Measurements from ENCODE around the gene RGL4.

DNA sequence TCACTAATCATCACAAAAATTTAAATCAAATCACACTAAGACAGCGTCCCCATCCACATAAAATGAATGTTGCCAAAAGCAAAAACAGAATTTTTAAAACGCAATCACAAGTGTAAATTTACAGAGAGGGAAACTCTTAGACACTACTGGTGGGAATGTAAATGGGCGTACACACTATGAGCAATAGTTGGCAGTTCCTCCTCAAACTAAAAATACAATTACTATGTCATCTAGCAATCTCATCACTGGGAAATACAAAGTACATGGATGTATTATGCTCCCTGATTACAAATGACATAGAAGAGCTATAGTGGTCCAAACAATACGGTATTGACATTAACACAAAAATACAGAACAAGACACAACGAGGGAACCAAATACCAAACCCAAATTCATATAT is 8.7 kb upstream of the RGL4 start:
- TF ChIP-seq, protein P1, sequence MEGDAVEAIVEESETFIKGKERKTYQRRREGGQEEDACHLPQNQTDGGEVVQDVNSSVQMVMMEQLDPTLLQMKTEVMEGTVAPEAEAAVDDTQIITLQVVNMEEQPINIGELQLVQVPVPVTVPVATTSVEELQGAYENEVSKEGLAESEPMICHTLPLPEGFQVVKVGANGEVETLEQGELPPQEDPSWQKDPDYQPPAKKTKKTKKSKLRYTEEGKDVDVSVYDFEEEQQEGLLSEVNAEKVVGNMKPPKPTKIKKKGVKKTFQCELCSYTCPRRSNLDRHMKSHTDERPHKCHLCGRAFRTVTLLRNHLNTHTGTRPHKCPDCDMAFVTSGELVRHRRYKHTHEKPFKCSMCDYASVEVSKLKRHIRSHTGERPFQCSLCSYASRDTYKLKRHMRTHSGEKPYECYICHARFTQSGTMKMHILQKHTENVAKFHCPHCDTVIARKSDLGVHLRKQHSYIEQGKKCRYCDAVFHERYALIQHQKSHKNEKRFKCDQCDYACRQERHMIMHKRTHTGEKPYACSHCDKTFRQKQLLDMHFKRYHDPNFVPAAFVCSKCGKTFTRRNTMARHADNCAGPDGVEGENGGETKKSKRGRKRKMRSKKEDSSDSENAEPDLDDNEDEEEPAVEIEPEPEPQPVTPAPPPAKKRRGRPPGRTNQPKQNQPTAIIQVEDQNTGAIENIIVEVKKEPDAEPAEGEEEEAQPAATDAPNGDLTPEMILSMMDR (conservative IDR thresholded peaks at IDR 0.05; ENCODE audit: low read depth, low read length) = no peak
- TF ChIP-seq EZH2 (IDR thresholded peaks at IDR 0.05; ENCODE audit: borderline replicate concordance, low read depth, low read length, poor library complexity, severe bottlenecking) = no peak

Data from A673 (cell line).